ENCODE data around the gene HPSE.

- no peak for TF ChIP-seq GABPA (IDR thresholded peaks at IDR 0.05; ENCODE audit: low read depth, low read length)
- no peak for TF ChIP-seq GABPA (CRISPR knock-in tag; IDR thresholded peaks at IDR 0.05; ENCODE audit: low read depth)
- no peak for TF ChIP-seq CEBPB (IDR thresholded peaks at IDR 0.05; ENCODE audit: borderline replicate concordance, low read depth, low read length)
- no peak for TF ChIP-seq IRF2 (CRISPR knock-in tag; IDR thresholded peaks at IDR 0.05)
- TF ChIP-seq CCDC6 (CRISPR knock-in tag; IDR thresholded peaks at IDR 0.05), result no peak
- no peak for TF ChIP-seq KAT2B (IDR thresholded peaks at IDR 0.05; ENCODE audit: borderline replicate concordance, low read depth, low read length)
- TF ChIP-seq KLF15 (CRISPR knock-in tag; IDR thresholded peaks at IDR 0.05; ENCODE audit: borderline replicate concordance), result no peak
- TF ChIP-seq RFX5 (IDR thresholded peaks at IDR 0.05; ENCODE audit: low read depth, low read length), result no peak
- no peak for TF ChIP-seq MTA3 (CRISPR knock-in tag; IDR thresholded peaks at IDR 0.05)
- TF ChIP-seq SMC3 (IDR thresholded peaks at IDR 0.05; ENCODE audit: low read length), result no peak
- no peak for TF ChIP-seq U2AF2 (IDR thresholded peaks at IDR 0.05; ENCODE audit: low read depth, low read length)
Observed at GRCh38 chr4:83372931-83373330, 38.3 kb upstream of the HPSE start.

Data from HepG2 (cell line).